Hematopoietic multipotent progenitor cell treated with erythropoietin and hydrocortisone succinate and interleukin-3 and kit ligand, for 8 days (in vitro differentiated cells): ENCODE results near the gene RFX8.
"Not testable (repeated sequence)": the region's sequence is repeated elsewhere in the genome, so short reads cannot be mapped to it uniquely, and the experiment has no call there.

Source experiments
- DNase-seq: peaks from one replicate; pipeline ENCODE4 v3.0.0-alpha.2; 2015

RFX8 gene

GRCh38 chr2:101372792-101373191 is 102.1 kb downstream of the RFX8 start:
- DNase-seq: no peak

GRCh38 chr2:101371636-101372035 is 103.3 kb downstream of the RFX8 start:
- DNase-seq: no peak

- no peak for DNase-seq
Observed at GRCh38 chr2:101369100-101369499, 105.8 kb downstream of the RFX8 start.

GRCh38 chr2:101368376-101368775 is 106.5 kb downstream of the RFX8 start:
- no peak for DNase-seq

- no peak for DNase-seq
Observed at GRCh38 chr2:101367508-101367907, 107.4 kb downstream of the RFX8 start.

GRCh38 chr2:101364878-101365277 is 110.0 kb downstream of the RFX8 start:
- DNase-seq: no peak

GRCh38 chr2:101362777-101363176 is 112.1 kb downstream of the RFX8 start:
- DNase-seq: no peak

- no peak for DNase-seq
Observed at GRCh38 chr2:101362316-101362715, 112.6 kb downstream of the RFX8 start.

GRCh38 chr2:101361522-101361921 is 113.4 kb downstream of the RFX8 start:
- DNase-seq: no peak

GRCh38 chr2:101361121-101361520 is 113.8 kb downstream of the RFX8 start:
- no peak for DNase-seq

- no peak for DNase-seq
Observed at GRCh38 chr2:101360232-101360631, 114.7 kb downstream of the RFX8 start.

- no peak for DNase-seq
Observed at GRCh38 chr2:101359410-101359954, 115.4 kb downstream of the RFX8 start.

GRCh38 chr2:101357376-101357775 is 117.5 kb downstream of the RFX8 start:
- no peak for DNase-seq

GRCh38 chr2:101356521-101356920 is 118.4 kb downstream of the RFX8 start:
- DNase-seq: no peak

GRCh38 chr2:101356055-101356454 is 118.9 kb downstream of the RFX8 start:
- no peak for DNase-seq

GRCh38 chr2:101355401-101356054 is 119.4 kb downstream of the RFX8 start:
- no peak for DNase-seq

- no peak for DNase-seq
Observed at GRCh38 chr2:101354420-101355311, 120.2 kb downstream of the RFX8 start.

- DNase-seq: not testable (repeated sequence)
Observed at GRCh38 chr2:101352631-101353030, 122.3 kb downstream of the RFX8 start.

- DNase-seq: no peak
Observed at GRCh38 chr2:101351207-101351606, 123.7 kb downstream of the RFX8 start.

GRCh38 chr2:101349893-101350662 is 124.8 kb downstream of the RFX8 start:
- no peak for DNase-seq

- no peak for DNase-seq
Observed at GRCh38 chr2:101348883-101349282, 126.0 kb downstream of the RFX8 start.
